Bone marrow (tissue), 2 donors: Measurements from ENCODE around the gene CCDC80.
A peak's percentile ranks its signal among the peaks of the same experiment; 100 is the strongest.

Source experiments
- DNase-seq, 2 donors: peaks; one replicate each; lab custom pipeline; 2025; lab: John Stamatoyannopoulos, UW

The CCDC80 gene, protein sequence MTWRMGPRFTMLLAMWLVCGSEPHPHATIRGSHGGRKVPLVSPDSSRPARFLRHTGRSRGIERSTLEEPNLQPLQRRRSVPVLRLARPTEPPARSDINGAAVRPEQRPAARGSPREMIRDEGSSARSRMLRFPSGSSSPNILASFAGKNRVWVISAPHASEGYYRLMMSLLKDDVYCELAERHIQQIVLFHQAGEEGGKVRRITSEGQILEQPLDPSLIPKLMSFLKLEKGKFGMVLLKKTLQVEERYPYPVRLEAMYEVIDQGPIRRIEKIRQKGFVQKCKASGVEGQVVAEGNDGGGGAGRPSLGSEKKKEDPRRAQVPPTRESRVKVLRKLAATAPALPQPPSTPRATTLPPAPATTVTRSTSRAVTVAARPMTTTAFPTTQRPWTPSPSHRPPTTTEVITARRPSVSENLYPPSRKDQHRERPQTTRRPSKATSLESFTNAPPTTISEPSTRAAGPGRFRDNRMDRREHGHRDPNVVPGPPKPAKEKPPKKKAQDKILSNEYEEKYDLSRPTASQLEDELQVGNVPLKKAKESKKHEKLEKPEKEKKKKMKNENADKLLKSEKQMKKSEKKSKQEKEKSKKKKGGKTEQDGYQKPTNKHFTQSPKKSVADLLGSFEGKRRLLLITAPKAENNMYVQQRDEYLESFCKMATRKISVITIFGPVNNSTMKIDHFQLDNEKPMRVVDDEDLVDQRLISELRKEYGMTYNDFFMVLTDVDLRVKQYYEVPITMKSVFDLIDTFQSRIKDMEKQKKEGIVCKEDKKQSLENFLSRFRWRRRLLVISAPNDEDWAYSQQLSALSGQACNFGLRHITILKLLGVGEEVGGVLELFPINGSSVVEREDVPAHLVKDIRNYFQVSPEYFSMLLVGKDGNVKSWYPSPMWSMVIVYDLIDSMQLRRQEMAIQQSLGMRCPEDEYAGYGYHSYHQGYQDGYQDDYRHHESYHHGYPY

DNA sequence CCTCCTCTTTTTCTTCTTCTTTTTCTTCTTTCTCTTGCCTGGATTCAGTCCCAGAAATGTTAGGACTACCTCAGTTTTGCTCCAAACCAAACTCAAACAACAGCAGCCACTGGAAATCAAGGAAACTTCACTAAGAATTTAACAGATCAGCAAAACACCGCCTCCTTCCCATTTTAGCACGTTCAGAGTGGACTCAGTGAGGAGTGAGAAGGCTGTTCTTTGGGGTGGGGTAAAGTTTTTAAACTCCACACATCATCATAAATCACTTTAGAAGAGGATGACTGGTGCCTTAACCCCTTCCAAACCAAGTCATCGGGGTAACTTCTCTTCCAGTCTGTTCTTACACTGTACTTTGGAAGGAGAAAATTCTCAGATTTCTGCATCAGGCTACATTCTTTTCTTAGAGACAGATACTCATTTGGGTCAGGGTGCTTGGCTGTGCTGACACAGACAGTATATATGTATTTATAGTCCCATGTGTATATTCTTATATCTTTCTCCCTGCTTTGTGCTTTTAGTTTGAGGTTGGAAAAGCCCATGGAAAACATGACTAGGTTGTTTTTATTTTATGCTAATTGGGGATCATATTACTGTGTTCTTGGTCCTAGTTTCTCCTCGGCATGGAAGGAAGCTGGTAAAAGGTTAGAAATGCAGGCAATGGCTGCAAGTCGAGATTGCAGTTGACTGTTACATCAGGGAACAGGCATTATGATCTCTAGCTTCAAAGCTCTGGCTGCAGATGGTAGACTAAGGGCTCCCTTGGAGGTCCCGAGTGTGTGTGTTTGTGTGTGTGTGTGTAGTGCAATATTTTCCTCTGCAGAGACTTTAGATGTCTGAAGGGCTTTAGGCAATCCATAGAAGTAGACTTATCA, at the start of gene CCDC80:
Gene CCDC80 (minus strand): TSS at position 214 of the 872 bp plus-strand sequence. CDS start 1,238 bp downstream, outside the sequence.
- DNase-seq: no peak

GRCh38 chr3:112689989-112690388, 49.0 kb upstream of the CCDC80 start:
- no peak for DNase-seq

GRCh38 chr3:112689385-112689784, 48.4 kb upstream of the CCDC80 start:
- no peak for DNase-seq

DNA sequence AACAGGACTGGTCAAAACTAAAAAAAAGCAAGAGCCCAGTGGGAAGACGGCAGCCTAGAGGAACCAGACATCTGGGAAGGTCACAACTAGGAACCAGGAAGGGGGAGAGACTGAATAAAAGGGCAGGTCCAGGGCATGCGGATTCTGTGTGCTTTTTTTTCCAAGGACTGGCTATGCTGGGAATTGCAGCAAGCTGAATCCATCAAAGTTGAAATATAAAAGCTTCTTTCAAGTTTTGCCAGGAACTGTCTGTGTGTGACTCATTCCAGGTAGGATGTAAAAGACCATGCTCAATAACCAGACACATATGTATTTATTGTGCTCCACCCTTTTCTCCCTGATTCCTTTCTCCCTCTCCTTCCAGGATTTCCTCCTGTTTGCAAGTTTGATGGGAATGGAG, 47.9 kb upstream of the CCDC80 start:
- no peak for DNase-seq

GRCh38 chr3:112688085-112688769, 47.3 kb upstream of the CCDC80 start:
- DNase-seq: no peak

GRCh38 chr3:112687616-112688015, 46.7 kb upstream of the CCDC80 start:
- no peak for DNase-seq

- no peak for DNase-seq
Observed at GRCh38 chr3:112687211-112687610, 46.3 kb upstream of the CCDC80 start.

DNA sequence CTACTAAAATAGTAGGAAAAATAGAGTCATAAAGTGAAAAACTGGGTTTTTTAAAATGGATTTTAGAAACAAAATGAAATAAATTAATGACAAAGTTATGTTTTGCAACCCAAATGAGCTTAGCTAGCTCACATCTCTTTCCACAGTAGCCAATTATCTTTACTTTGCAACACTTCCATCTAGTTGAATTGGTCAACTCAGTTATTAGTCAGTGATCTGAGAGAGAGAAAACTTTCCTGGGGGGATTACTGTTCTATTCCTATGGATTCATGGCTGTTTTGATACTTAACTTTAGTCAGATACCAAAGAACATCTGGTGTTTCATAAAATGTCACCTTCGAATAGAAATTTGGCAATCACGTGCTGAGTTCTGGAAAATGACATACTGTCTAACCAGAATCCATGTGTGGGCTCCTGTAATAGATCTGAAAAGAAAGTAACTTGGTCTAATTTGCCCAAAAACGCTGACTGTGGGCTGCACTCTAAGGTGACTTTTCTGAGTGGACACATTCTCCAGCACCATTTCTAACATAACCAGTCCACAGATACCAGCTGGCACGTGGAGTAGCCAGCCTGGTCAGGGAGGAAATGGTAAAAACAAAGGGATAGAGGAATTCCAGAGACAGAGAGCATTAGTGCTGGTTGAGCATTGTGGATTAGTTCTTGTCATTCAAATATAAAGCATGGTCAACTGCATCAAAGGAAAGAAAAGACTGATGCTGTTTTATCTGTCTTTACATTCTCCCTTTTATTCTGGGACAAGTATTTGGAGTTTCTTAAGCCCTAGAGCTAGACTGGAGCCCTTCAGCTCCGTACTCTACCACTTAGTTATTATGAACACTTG, 45.2 kb upstream of the CCDC80 start:
- DNase-seq: no peak

- DNase-seq: no peak
Observed at GRCh38 chr3:112685420-112685819, 44.5 kb upstream of the CCDC80 start.

GRCh38 chr3:112682361-112682760, 41.4 kb upstream of the CCDC80 start:
- no peak for DNase-seq

DNA sequence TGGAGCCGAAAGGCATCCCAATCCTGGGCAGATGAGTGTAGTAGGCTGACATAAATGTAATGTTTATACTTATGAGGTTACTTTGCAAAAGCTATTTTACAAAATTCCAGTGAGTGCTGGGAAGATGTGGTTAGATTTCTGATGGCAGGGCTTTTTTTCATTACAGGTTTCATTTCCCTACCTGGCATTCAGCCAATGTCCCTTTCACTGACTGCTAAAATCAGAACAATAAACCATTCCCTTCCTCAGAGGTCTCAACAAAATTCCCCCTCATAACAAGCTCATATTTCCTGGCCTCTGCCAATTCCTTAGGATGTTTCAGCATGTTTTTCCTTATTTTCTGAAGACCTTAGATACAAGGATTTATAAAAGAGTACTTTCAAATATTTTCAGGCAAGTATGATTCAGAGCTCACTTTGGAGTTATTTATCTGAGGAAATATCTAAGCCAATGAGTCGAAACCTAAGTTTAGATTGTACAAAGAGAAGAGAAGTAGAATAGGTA, 40.9 kb upstream of the CCDC80 start:
- no peak for DNase-seq

- peak; percentile 41 to 96 for DNase-seq
Observed at GRCh38 chr3:112676659-112677234, 35.8 kb upstream of the CCDC80 start.

DNA sequence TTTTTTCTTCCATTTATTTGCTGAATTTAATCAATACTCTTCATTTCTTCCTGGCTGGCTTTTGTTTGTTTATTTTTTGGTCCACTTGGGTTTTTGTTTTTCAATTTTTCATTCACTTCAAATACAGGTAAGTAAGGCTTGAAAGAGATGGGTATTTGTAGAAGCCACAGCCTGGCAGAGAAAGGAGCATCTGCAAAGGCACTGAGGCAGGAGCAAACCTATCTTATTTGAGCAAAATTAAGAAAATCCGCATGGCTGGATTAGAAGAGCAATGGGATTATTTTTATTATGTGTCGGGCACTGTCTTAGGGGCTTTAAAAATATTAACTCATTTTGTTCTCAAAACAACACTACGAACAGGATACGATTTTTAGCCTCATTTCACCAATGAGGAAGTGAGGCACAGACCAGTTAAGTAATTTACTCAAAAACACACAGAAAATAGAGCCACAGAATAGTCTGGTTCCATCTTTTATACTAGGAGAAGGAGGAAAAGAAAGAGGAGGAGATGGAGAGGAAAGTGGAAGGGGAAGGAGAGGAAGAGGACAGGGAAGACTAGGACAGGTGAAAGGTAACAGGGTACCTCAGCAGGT, 35.1 kb upstream of the CCDC80 start:
- no peak for DNase-seq

- DNase-seq: no peak
Observed at GRCh38 chr3:112675349-112675748, 34.4 kb upstream of the CCDC80 start.

DNA sequence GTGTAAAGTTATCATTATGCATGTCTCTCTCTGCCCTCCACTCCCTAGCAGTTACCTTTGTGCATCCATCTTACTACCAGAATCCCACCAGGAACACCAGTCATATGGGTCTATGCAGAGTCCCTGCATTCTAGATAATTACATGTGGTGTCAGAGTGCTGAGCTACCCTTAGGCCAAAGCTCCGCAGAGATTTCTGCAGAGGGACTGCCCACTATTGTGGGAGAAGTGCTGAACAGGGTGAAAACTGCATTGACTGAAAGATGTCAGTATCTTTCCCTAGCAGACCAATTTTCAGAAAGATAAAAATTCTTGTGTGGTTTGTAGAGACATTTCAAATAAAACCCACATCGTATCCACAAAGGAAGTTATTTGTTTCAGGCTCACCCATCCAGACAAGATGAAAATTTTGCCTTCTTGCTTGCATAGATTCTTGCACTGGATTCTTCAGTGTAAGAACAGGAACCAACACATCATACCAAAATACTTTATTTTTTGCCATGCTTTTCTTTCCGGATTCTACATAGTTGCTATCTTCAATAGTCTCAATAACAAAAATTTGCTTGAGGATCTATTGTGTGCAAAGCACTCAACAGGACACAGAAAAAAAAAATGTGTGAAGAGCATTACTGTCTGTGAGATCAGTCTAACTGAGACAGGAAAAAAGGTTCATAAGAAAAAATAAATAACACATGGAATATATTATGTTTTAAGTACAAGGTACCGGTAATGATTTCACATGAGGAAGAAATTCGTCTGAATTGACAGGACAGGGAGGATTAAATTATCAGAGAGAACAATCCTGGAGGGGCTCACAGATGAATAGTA, 32.0 kb upstream of the CCDC80 start:
- peak in 1 of 2 donors; percentile 5 for DNase-seq

- no peak for DNase-seq
Observed at GRCh38 chr3:112671930-112672715, 31.2 kb upstream of the CCDC80 start.

DNA sequence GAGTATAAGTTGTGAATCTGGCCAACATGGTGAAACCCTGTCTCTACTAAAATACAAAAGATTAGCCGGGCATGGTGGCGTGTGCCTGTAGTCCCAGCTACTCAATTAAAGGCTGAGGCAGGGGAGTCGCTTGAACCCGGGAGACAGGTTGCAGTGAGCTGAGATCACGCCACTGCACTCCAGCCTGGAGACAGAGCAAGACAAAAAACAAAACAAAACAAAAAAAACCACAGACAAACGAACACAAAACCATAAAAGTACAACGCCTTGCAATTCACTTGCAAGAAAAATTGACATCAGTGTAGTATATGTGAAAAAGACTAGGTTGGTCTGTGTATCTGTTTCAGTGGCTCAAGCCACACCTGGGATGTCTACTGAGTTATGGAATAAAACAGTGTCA, 29.9 kb upstream of the CCDC80 start:
- DNase-seq: no peak

GRCh38 chr3:112667599-112667998, 26.7 kb upstream of the CCDC80 start:
- no peak for DNase-seq
